ENCODE results near the gene LIPE. TPM values are rescaled to one million over a fixed set of nuclear protein-coding genes. Genes with fewer than 3 reads are reported as not detected.
"Not testable (repeated sequence)": the region's sequence is repeated elsewhere in the genome, so short reads cannot be mapped to it uniquely, and the experiment has no call there.

LIPE gene
- total and polyA plus RNA-seq, 4 donors: 6.7 to 34.2 (median 20.1) TPM

DNA sequence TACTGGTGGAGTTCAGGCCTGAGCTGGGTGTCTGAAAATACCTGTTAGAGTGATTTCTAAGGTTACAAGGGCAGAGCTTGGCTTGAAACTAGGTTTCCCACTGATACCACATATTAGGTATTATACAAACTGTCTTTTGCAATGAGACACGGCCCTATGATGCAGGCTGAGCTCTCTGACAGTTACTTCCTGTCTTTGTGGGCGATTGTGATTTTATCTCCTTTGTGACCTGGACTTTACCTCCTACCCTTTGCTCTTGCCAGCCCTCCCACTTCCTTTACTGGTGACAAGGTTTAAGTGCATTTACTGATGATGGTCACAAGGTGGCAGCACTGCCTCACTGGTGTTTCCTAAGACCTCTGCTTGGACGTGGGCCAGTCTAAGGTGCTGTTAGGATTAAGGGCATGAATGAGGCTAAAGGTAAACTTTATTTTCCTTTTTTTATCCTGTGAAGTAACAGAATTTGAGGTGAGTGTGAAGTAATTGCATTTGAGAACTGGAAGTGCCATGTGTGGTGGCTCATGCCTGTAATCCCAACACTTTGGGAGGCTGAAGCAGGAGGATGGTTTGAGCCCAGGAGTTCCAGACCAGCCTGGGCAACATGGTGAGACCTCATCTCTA lies 23.2 kb upstream of the LIPE start:
- Histone ChIP-seq H3K27ac (ENCODE audit: low read depth, low read length) (no peak overlapping the region), H3K27me3 (ENCODE audit: control insufficient read depth, insufficient read depth, low read length) (no peaks in the 10 kb centered on the region), H3K4me3 (ENCODE audit: low read depth, low read length) (no peak overlapping the region), H3K9me3 (ENCODE audit: control insufficient read depth, insufficient read depth, low read length) (no peaks in the 10 kb centered on the region), H3K36me3 (ENCODE audit: control insufficient read depth, insufficient read depth, low read length) (no peaks in the 10 kb centered on the region), H3K4me1 (ENCODE audit: control insufficient read depth, insufficient read depth, low read length) (no peaks in the 10 kb centered on the region)
- WGBS (ENCODE audit: insufficient coverage): no CpG with 5 or more reads among the region's 3 CpGs
- DNase-seq (ENCODE audit: low read depth in 4 of 6, low spot score in 6 of 6): peak; percentile 44 to 92 (median 72)

DNA sequence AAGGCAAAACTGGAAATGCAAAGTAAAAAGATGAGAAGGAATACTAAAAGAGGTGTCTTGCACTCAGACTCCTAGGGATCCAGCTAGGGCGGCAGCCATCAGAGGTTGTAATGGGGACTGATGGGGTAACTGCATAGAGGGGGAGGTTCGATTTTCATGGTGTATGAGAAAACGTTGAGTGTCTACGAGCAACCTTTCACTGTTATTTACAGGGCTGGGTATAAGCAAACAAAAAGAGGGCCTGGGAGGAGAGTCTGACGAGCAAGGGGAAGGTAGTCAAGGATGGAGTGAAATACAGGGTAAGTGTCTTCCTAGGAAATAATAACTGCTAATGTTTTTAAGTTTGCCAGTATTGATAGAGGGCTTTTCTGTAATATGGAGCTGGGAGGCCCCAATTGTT lies 21.1 kb upstream of the LIPE start:
- H3K4me1 ChIP-seq (ENCODE audit: control insufficient read depth, insufficient read depth, low read length); H3K9me3 ChIP-seq (ENCODE audit: control insufficient read depth, insufficient read depth, low read length); H3K27ac ChIP-seq (ENCODE audit: low read depth, low read length); DNase-seq (ENCODE audit: low read depth in 4 of 6, low spot score in 6 of 6); H3K4me3 ChIP-seq (ENCODE audit: low read depth, low read length); H3K27me3 ChIP-seq (ENCODE audit: control insufficient read depth, insufficient read depth, low read length); H3K36me3 ChIP-seq (ENCODE audit: control insufficient read depth, insufficient read depth, low read length): not testable (repeated sequence)
- WGBS (ENCODE audit: insufficient coverage): 62% methylated on average over 5 of the region's 5 CpGs

DNA sequence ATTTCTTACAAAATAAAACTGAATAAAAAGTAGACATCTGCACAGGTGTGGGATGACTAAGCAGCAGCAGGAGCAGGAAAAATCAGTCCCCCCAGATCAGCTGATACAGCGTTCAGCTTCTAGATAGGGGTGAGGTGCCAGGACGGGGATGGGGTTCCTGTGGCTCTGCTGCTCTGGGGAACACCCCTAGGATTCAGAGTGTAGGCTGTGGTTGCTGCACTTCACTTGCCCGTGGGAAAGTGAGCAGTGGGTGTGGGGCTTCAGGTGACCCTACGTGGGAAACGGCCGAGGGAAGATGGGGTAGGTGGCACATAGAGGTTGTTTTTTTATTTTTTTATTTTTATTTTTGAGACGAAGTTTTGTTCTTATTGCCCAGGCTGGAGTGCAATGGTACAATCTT lies 18.8 kb upstream of the LIPE start:
- H3K27me3 ChIP-seq (ENCODE audit: control insufficient read depth, insufficient read depth, low read length): no peaks in the 10 kb centered on the region
- no peaks in the 10 kb centered on the region for H3K9me3 ChIP-seq (ENCODE audit: control insufficient read depth, insufficient read depth, low read length)
- no peaks in the 10 kb centered on the region for H3K4me1 ChIP-seq (ENCODE audit: control insufficient read depth, insufficient read depth, low read length)
- WGBS (ENCODE audit: insufficient coverage): 94% methylated on average over 4 of the region's 7 CpGs
- H3K27ac ChIP-seq (ENCODE audit: low read depth, low read length): no peak overlapping the region
- no peaks in the 10 kb centered on the region for H3K36me3 ChIP-seq (ENCODE audit: control insufficient read depth, insufficient read depth, low read length)
- no peak for DNase-seq (ENCODE audit: low read depth in 4 of 6, low spot score in 6 of 6)
- no peak overlapping the region for H3K4me3 ChIP-seq (ENCODE audit: low read depth, low read length)

DNA sequence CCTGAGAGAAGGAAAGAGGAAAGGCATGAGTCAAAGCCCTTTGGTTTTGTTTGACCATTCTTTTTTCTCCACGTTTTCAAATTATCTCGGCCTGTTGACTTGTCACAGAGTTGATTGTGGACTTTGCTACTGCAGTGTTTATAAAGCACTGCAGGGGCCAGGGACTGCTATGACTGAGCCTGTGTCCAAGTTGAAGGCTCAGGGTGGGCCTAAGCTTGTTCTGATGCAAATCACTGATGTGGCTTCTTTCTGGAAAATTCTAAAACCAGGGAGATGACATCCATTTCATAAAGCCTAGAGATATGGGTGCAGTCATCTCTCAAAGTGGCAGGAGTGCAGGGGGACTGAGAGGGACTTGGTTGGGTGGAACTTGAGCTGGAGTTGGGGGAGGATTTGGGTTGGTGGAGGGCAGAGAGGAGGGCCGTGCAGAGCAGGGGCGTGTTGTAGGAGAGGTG lies 16.8 kb upstream of the LIPE start:
- no peak overlapping the region for H3K4me3 ChIP-seq (ENCODE audit: low read depth, low read length)
- H3K36me3 ChIP-seq (ENCODE audit: control insufficient read depth, insufficient read depth, low read length): no peaks in the 10 kb centered on the region
- no peaks in the 10 kb centered on the region for H3K27me3 ChIP-seq (ENCODE audit: control insufficient read depth, insufficient read depth, low read length)
- H3K27ac ChIP-seq (ENCODE audit: low read depth, low read length): no peak overlapping the region
- no peaks in the 10 kb centered on the region for H3K9me3 ChIP-seq (ENCODE audit: control insufficient read depth, insufficient read depth, low read length)
- H3K4me1 ChIP-seq (ENCODE audit: control insufficient read depth, insufficient read depth, low read length): no peaks in the 10 kb centered on the region
- no peak for DNase-seq (ENCODE audit: low read depth in 4 of 6, low spot score in 6 of 6)
- 38% methylated on average over 3 of the region's 4 CpGs for WGBS (ENCODE audit: insufficient coverage)

DNA sequence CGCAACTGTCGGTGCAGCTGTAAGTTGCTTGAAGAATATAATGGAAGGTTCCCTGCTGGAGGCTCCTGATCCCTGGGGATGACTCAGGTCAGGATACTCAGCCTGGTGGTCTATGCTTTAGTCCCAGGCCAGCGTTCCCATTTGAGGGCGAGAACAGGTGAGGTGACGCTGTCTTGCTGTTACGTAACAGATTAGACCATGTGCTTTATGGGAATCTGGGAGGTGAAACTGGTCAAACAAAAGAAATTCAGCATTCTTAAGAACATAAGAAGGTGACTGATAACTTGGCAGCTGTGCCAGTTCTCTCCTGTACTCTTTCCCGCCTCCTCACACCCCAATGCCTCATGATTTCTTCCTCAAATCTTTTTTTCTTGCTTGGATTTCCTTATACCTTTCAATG lies 15.6 kb upstream of the LIPE start, which contains the start of gene CXCL17:
Gene CXCL17, minus strand, starts transcription at position 114 of the 400 bp plus-strand sequence. CDS start 114 bp downstream, outside the sequence.
- Histone ChIP-seq H3K27ac (ENCODE audit: low read depth, low read length) (no peak within 1 kb of the TSS), H3K4me3 (ENCODE audit: low read depth, low read length) (no peak within 1 kb of the TSS), H3K9me3 (ENCODE audit: control insufficient read depth, insufficient read depth, low read length) (no peaks in the 10 kb centered on the region), H3K36me3 (ENCODE audit: control insufficient read depth, insufficient read depth, low read length) (no peaks in the 10 kb centered on the region), H3K27me3 (ENCODE audit: control insufficient read depth, insufficient read depth, low read length) (no peaks in the 10 kb centered on the region), H3K4me1 (ENCODE audit: control insufficient read depth, insufficient read depth, low read length) (no peaks in the 10 kb centered on the region)
- 88% methylated on average over 2 of the region's 7 CpGs for WGBS (ENCODE audit: insufficient coverage)
- no peak for DNase-seq (ENCODE audit: low read depth in 4 of 6, low spot score in 6 of 6)

DNA sequence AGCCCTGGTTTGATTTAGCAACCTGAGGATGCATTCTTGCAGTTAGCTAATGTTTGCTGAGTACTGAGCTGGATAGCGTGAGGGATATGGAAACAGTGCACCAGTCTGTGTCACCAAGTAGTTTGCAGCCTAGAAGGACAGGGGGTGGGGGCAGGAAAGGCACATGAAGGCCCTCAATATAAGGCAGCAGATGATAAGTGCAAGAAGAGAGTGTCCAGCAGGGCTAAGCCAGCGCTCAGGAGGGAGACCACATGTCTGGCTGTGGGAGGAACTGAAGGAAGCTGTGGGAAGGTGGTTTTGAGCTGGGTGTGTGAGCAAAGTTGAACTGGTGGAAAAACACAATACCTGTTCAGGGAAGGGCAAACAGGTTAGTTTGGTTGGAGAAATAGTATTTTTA lies 13.9 kb upstream of the LIPE start:
- Histone ChIP-seq H3K27ac (ENCODE audit: low read depth, low read length) (no peak overlapping the region), H3K4me1 (ENCODE audit: control insufficient read depth, insufficient read depth, low read length) (no peaks in the 10 kb centered on the region), H3K27me3 (ENCODE audit: control insufficient read depth, insufficient read depth, low read length) (no peaks in the 10 kb centered on the region), H3K4me3 (ENCODE audit: low read depth, low read length) (no peak overlapping the region), H3K9me3 (ENCODE audit: control insufficient read depth, insufficient read depth, low read length) (no peaks in the 10 kb centered on the region), H3K36me3 (ENCODE audit: control insufficient read depth, insufficient read depth, low read length) (no peaks in the 10 kb centered on the region)
- 83% methylated on average over 2 of the region's 2 CpGs for WGBS (ENCODE audit: insufficient coverage)
- DNase-seq (ENCODE audit: low read depth in 4 of 6, low spot score in 6 of 6): no peak

DNA sequence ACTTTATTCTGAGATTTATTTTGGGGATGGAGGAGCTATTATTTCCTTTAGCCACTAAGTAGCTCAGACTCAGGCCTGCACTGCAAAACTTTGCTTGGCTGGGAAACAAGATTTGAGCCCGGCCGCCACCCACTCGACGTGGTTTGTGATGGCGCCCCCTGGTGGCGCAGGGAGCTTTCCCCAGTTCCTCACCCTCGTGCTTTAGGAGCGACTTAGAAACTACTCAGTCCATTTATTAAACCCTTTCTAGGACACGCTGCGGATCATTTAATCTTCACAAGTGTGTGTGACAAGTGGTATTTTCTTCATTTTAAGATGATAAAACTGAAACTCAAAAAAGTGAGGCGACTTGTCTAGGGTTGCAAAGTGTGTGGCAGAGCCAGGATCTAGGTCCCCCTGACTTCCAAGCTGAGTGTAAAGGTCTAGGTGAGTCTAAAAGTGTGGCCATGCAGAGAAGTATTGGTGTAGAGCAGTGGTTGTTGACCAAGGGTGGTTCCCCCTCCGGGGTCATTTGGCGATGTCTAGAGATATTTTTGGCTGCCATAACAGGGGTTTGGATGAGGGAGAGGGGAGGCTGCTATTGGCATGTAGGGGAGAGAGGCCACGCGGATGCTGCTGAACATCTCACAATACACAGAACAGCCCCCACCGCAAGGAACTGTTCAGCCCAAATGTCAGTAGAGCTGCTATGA lies 13.3 kb upstream of the LIPE start:
- WGBS (ENCODE audit: insufficient coverage): 20% methylated on average over 7 of the region's 16 CpGs
- H3K9me3 ChIP-seq (ENCODE audit: control insufficient read depth, insufficient read depth, low read length): no peaks in the 10 kb centered on the region
- peak in 2 of 6 donors; percentile 23 to 63 for DNase-seq (ENCODE audit: low read depth in 4 of 6, low spot score in 6 of 6)

DNA sequence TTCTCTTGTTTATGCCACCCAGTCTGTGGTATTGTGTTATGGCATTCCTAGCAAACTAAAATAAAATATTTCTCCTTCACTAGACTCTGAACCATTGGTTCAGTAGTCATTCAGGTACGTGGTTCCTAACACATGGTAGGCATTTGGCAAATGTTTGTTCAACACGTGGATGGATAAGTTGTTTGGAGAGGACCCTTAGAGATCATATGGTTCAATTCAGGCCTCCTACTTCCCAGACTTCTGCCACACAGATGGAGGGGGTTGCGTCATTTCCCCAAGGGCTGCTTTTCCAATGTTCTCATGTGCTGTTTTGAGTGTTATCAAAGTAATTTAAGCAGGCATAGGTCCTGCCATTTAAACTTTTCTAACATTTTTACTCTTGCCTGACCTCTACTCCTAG lies 8.8 kb upstream of the LIPE start:
- Histone ChIP-seq H3K4me1 (ENCODE audit: control insufficient read depth, insufficient read depth, low read length) (peaks cover 6% of the 10 kb centered on the region), H3K27ac (ENCODE audit: low read depth, low read length) (no peak overlapping the region), H3K4me3 (ENCODE audit: low read depth, low read length) (no peak overlapping the region), H3K36me3 (ENCODE audit: control insufficient read depth, insufficient read depth, low read length) (no peaks in the 10 kb centered on the region), H3K27me3 (ENCODE audit: control insufficient read depth, insufficient read depth, low read length) (no peaks in the 10 kb centered on the region), H3K9me3 (ENCODE audit: control insufficient read depth, insufficient read depth, low read length) (no peaks in the 10 kb centered on the region)
- WGBS (ENCODE audit: insufficient coverage): no CpG with 5 or more reads among the region's 3 CpGs
- no peak for DNase-seq (ENCODE audit: low read depth in 4 of 6, low spot score in 6 of 6)

More for the DNA sequence above, 13.3 kb upstream of the LIPE start:
- H3K27me3 ChIP-seq (ENCODE audit: control insufficient read depth, insufficient read depth, low read length): no peaks in the 10 kb centered on the region
- H3K36me3 ChIP-seq (ENCODE audit: control insufficient read depth, insufficient read depth, low read length): no peaks in the 10 kb centered on the region
- H3K4me3 ChIP-seq (ENCODE audit: low read depth, low read length): no peak overlapping the region
- no peaks in the 10 kb centered on the region for H3K4me1 ChIP-seq (ENCODE audit: control insufficient read depth, insufficient read depth, low read length)
- no peak overlapping the region for H3K27ac ChIP-seq (ENCODE audit: low read depth, low read length)

DNA sequence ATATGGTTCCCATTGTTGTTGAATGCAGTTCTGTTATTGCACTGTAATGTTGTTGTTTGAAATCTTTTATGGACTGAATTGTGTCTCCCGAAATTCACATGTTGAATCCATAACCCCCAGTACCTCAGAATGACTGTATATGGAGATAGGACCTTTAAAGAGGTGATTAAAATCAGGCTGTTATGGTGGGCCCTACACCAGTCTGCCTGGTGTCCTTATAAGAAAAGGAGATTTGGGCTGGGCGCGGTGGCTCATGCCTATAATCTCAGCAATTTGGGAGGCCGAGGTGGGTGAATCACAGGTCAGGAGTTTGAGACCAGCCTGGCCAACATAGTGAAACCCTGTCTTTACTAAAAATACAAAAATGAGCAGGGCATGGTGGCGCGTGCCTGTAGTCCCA lies 8.1 kb upstream of the LIPE start:
- no peak for DNase-seq (ENCODE audit: low read depth in 4 of 6, low spot score in 6 of 6)
- Histone ChIP-seq H3K27me3 (ENCODE audit: control insufficient read depth, insufficient read depth, low read length) (no peaks in the 10 kb centered on the region), H3K4me3 (ENCODE audit: low read depth, low read length) (no peak overlapping the region), H3K27ac (ENCODE audit: low read depth, low read length) (no peak overlapping the region), H3K36me3 (ENCODE audit: control insufficient read depth, insufficient read depth, low read length) (no peaks in the 10 kb centered on the region), H3K9me3 (ENCODE audit: control insufficient read depth, insufficient read depth, low read length) (no peaks in the 10 kb centered on the region), H3K4me1 (ENCODE audit: control insufficient read depth, insufficient read depth, low read length) (peaks cover 6% of the 10 kb centered on the region)
- no CpG with 5 or more reads among the region's 6 CpGs for WGBS (ENCODE audit: insufficient coverage)
